Neural crest cell (in vitro differentiated cells): ENCODE results near the gene KCNMA1. TPM values are rescaled to one million over a fixed set of nuclear protein-coding genes. Genes with fewer than 3 reads are reported as not detected.

Experiments used
- DNase-seq: peaks from one replicate; pipeline ENCODE4 v3.0.0; 2021; ENCODE audit warnings: low read depth, mixed read lengths, low spot score
- H3K27ac Mint-ChIP-seq: one replicate; pipeline ENCODE4 v1.8.0; 2021; ENCODE audit warnings: mild to moderate bottlenecking, mixed read lengths; ENCODE audit not compliant: unreplicated experiment
- H3K27me3 Mint-ChIP-seq: 2 replicates; pipeline ENCODE4 v1.8.0; 2021; ENCODE audit warnings: low read depth, mild to moderate bottlenecking, mixed read lengths
- H3K36me3 Mint-ChIP-seq: 2 replicates; pipeline ENCODE4 v1.8.0; 2021; ENCODE audit warnings: low read depth, mild to moderate bottlenecking, mixed read lengths
- H3K4me1 Mint-ChIP-seq: 2 replicates; pipeline ENCODE4 v1.8.0; 2021; ENCODE audit warnings: mixed read lengths
- H3K4me3 Mint-ChIP-seq: one replicate; pipeline ENCODE4 v1.8.0; 2021; ENCODE audit warnings: mild to moderate bottlenecking, mixed read lengths
- H3K9me3 Mint-ChIP-seq: 2 replicates; pipeline ENCODE4 v1.8.0; 2021; ENCODE audit warnings: mixed read lengths
- CTCF ChIP-seq: fragments of 200-600 bp; sonication (generic); conservative IDR thresholded peaks from 2 replicates; pipeline ENCODE4 v1.5.0; 2021; ENCODE audit warnings: antibody characterized with exemption, mild to moderate bottlenecking
- total RNA-seq: library from RNA; stranded (reverse); gene quantifications from 2 replicates; pipeline ENCODE4 v1.2.1, GENCODE V29; 2021

The KCNMA1 gene
- total RNA-seq, 1 donor from 2014 or later, result 1.7 TPM

- Mint-ChIP-seq H3K9me3 (no peaks in the 10 kb centered on the region), H3K27me3 (no peaks in the 10 kb centered on the region), H3K36me3 (no peaks in the 10 kb centered on the region), H3K4me1 (peaks cover 25% of the 10 kb centered on the region), H3K27ac (no peak overlapping the region), H3K4me3 (no peak overlapping the region)
- TF ChIP-seq CTCF, result no peak
- no peak for DNase-seq
These were observed 396.8 kb downstream of the KCNMA1 start for GRCh38 chr10:77240706-77241349.

DNA sequence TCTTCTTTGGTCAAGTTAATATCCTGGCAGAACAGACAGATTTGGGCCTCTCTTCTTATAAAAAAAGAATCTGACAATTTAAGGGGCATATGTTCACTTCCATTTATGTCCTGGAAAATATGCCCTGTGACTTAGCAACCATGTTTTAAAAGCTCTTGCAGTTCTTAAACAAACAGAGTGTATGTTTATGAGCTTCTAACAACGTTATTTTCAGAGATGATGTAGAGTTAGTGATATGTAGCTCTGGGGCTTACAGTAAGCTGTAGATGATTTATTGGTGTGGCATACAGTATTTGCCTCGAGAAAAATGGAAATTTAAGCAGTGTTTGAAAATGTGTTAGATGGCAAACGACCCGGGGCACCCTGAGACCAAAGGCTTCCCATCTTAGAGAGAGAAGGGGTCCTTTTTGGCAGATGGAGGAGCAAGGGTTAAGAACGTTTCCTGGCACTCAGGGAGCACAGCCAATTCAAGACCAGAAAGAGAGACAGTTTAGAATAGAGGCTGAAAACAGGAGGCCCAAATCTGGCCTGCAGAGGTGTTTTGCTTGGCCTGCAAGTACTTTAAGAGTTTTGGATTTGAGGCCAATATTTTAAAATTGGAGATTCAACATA is 397.5 kb downstream of the KCNMA1 start:
- H3K4me3 Mint-ChIP-seq, result no peak overlapping the region
- H3K27ac Mint-ChIP-seq, result no peak overlapping the region
- peaks cover 32% of the 10 kb centered on the region for H3K4me1 Mint-ChIP-seq
- H3K9me3 Mint-ChIP-seq, result no peaks in the 10 kb centered on the region
- DNase-seq, result no peak
- H3K36me3 Mint-ChIP-seq, result no peaks in the 10 kb centered on the region
- TF ChIP-seq CTCF, result no peak
- no peaks in the 10 kb centered on the region for H3K27me3 Mint-ChIP-seq

DNA sequence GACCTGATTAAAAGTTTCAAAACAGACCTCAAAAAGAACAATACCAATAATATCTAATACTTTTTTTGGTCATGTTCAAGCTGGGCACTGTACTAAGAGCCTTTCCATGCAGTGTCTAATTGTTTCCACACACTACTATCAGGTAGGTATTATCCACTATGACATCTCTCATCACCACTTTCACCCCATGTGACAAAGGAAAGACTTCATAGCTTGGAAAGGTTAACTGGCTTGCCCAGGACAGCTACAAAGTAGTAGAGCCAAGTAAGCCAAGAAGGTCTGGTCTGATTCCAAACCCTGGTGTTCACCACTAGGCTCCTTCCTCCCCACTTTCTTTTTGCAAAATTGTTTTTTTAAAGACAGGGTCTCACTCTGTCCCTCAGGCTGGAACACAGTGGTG is 400.5 kb downstream of the KCNMA1 start:
- Mint-ChIP-seq H3K9me3 (peaks cover 3% of the 10 kb centered on the region), H3K36me3 (no peaks in the 10 kb centered on the region), H3K27ac (no peak overlapping the region), H3K27me3 (no peaks in the 10 kb centered on the region), H3K4me3 (no peak overlapping the region), H3K4me1 (peaks cover 17% of the 10 kb centered on the region)
- DNase-seq, result no peak
- TF ChIP-seq CTCF, result no peak

DNA sequence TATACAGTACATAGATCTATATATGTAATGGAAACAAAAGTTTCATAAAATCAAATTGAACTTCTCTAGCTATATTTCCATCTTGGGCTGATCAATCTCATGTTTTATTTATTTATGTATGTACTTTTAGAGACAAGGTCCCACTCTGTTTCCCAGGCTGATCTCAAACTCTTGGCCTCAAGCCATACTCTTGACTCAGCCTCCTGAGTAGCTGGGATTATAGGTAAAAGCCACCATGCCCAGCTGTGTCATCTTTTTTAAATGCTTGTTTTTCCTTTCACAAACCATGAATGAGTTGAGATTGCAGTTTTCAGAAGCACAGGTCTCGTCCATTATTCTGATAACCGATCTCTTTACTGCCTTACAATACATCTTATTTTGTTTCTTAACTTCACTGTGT is 400.9 kb downstream of the KCNMA1 start:
- no peak for TF ChIP-seq CTCF
- Mint-ChIP-seq H3K36me3 (no peaks in the 10 kb centered on the region), H3K9me3 (peaks cover 3% of the 10 kb centered on the region), H3K27me3 (peaks cover 2% of the 10 kb centered on the region), H3K27ac (no peak overlapping the region), H3K4me3 (no peak overlapping the region), H3K4me1 (peaks cover 16% of the 10 kb centered on the region)
- no peak for DNase-seq

- no peak overlapping the region for H3K27ac Mint-ChIP-seq
- no peak for TF ChIP-seq CTCF
- H3K27me3 Mint-ChIP-seq, result peaks cover 5% of the 10 kb centered on the region
- peaks cover 3% of the 10 kb centered on the region for H3K9me3 Mint-ChIP-seq
- no peak for DNase-seq
- H3K4me1 Mint-ChIP-seq, result peaks cover 16% of the 10 kb centered on the region
- no peaks in the 10 kb centered on the region for H3K36me3 Mint-ChIP-seq
- no peak overlapping the region for H3K4me3 Mint-ChIP-seq
These were observed 401.6 kb downstream of the KCNMA1 start for GRCh38 chr10:77236029-77236428.
